CD4-positive, alpha-beta T cell (primary cell): ENCODE data around the gene NAT9. TPM values are rescaled to one million over a fixed set of nuclear protein-coding genes. Genes with fewer than 3 reads are reported as not detected.

Experiments
- ATAC-seq: fragments of 200-7000 bp; cut with Tn5 transposase; one replicate; pipeline ENCODE4 v1.10.0; 2022; ENCODE audit warnings: mild to moderate bottlenecking; ENCODE audit not compliant: poor library complexity
- CTCF ChIA-PET: fragments of 350-600 bp; sonication (Branson Sonifier 250); formaldehyde crosslinking; loops from one replicate; lab custom pipeline; 2021; ENCODE audit warnings: antibody characterized with exemption, inconsistent platforms; lab: Charles Lee
- POLR2A ChIA-PET: fragments of 350-600 bp; sonication (Branson Sonifier 250); formaldehyde crosslinking; loops from one replicate; lab custom pipeline; 2021; ENCODE audit warnings: antibody characterized with exemption, inconsistent platforms; lab: Charles Lee
- DNase-seq, 14 experiments: peaks; one replicate each; pipeline ENCODE4 v3.0.0-alpha.2; 2013 to 2020; ENCODE audit warnings: mixed read lengths in 2 of 14
- H3K27ac ChIP-seq, 2 donors: one replicate each; pipeline versions ENCODE4 v1.5.1 to v1.7.0; 2013; ENCODE audit warnings: low read length in 2 of 2, low read depth in 1 of 2, mild to moderate bottlenecking in 1 of 2
- H3K27me3 ChIP-seq, 2 experiments: 1 replicate in 1 of 2; 2 replicates in 1 of 2; pipeline versions ENCODE4 v1.6.1 to v1.7.0; 2013; ENCODE audit warnings: low read length in 2 of 2, control low read depth in 1 of 2, mild to moderate bottlenecking in 1 of 2, moderate library complexity in 1 of 2; ENCODE audit not compliant: insufficient read depth in 2 of 2, control insufficient read depth in 1 of 2
- H3K36me3 ChIP-seq: one replicate; pipeline ENCODE4 v1.6.1; 2013; ENCODE audit warnings: low read length, control low read depth; ENCODE audit not compliant: insufficient read depth
- H3K4me1 ChIP-seq: one replicate; pipeline ENCODE4 v1.6.1; 2013; ENCODE audit warnings: low read length, control low read depth; ENCODE audit not compliant: insufficient read depth
- H3K4me3 ChIP-seq: one replicate; pipeline ENCODE4 v1.5.1; 2013; ENCODE audit warnings: mild to moderate bottlenecking, low read length, moderate library complexity
- H3K9me3 ChIP-seq, 2 experiments: 1 replicate in 1 of 2; 2 replicates in 1 of 2; pipeline versions ENCODE4 v1.6.1 to v1.7.0; 2013; ENCODE audit warnings: low read length in 2 of 2, mild to moderate bottlenecking in 2 of 2, control low read depth in 1 of 2, moderate library complexity in 1 of 2; ENCODE audit not compliant: control insufficient read depth in 1 of 2, insufficient read depth in 1 of 2
- H3K27ac Mint-ChIP-seq: one replicate; pipeline ENCODE4 v1.8.0; 2020; ENCODE audit warnings: mixed read lengths
- H3K27me3 Mint-ChIP-seq: one replicate; pipeline ENCODE4 v1.8.0; 2021; ENCODE audit warnings: mixed read lengths
- H3K36me3 Mint-ChIP-seq: one replicate; pipeline ENCODE4 v1.8.0; 2021; ENCODE audit warnings: low read depth, mixed read lengths
- H3K4me1 Mint-ChIP-seq: one replicate; pipeline ENCODE4 v1.8.0; 2021; ENCODE audit warnings: low read depth, mixed read lengths
- H3K4me3 Mint-ChIP-seq: one replicate; pipeline ENCODE4 v1.8.0; 2020; ENCODE audit warnings: mild to moderate bottlenecking, mixed read lengths
- H3K9me3 Mint-ChIP-seq: one replicate; pipeline ENCODE4 v1.8.0; 2020; ENCODE audit warnings: mixed read lengths
- intact Hi-C, 2 experiments: fragments of 100-400 bp; cut with DNase I in 1 of 2; cut with micrococcal nuclease in 1 of 2; formaldehyde crosslinking; loops; one replicate each; pipeline versions ENCODE4 v1.15.1 to v1.9.0; 2023 to 2025; cut with DNase I, micrococcal nuclease
- total RNA-seq, 174 experiments: library from RNA in 2 of 174; stranded (reverse) in 2 of 174; gene quantifications; one replicate each; pipeline ENCODE4 v1.2.3 and lab custom pipeline; 2021 to 2026
- TF ChIP-seq, protein P1 (sequence below): fragments of 200-600 bp; IDR thresholded peaks from one replicate; pipeline ENCODE4 v1.8.0; 2022; ENCODE audit warnings: antibody characterized with exemption, mild to moderate bottlenecking

The NAT9 gene
- total RNA-seq, 2 experiments from 2014 or later = 34.6 to 38.2 TPM

DNA sequence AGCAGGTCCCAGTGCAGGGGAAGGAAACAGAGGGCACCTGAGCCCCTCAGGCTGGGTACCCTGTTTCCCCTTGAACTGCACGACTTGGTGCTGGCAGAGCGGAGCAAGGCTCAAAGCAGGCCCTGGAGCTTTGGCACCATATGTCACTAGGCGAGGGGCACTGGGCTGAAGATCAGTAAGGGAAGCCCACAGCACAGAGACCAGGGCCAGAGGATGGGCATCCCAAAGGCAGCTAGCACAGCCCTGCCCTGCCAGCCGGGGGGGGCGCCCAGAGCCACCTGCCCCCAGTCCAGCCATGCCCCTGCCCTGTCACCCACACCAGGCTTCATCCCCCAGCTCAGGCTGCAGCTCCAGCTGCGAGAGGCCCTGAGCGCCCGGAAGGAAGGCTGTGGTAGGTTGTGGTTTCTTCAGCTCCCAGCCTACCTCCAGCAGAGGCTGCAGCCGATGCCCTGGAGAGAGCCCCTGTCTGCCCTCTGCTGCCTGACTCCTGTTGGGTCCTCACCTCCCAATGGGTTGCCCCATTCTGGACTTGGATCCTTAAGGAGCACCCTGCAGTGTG lies 16.8 kb downstream of the NAT9 start:
- Mint-ChIP-seq H3K36me3 (peaks cover 32% of the 10 kb centered on the region), H3K27me3 (no peaks in the 10 kb centered on the region), H3K4me1 (peaks cover 70% of the 10 kb centered on the region), H3K9me3 (no peaks in the 10 kb centered on the region), H3K4me3 (peak overlapping the region; percentile 88), H3K27ac (peak overlapping the region; percentile 91)
- Histone ChIP-seq H3K9me3 (no peaks in the 10 kb centered on the region), H3K27ac (peak overlapping the region; percentile 61 to 63), H3K27me3 (no peaks in the 10 kb centered on the region), H3K4me1 (peaks cover 100% of the 10 kb centered on the region), H3K36me3 (peaks cover 59% of the 10 kb centered on the region), H3K4me3 (peak overlapping the region; percentile 35)
- CTCF ChIA-PET = interaction anchor here (0.7 to 3.4 kb wide), 7 partner anchors 8 to 103 kb away, joined by 3 to 23 read pairs (median 9); partner anchors contain the start of gene RAB37
- TF ChIP-seq, protein P1, sequence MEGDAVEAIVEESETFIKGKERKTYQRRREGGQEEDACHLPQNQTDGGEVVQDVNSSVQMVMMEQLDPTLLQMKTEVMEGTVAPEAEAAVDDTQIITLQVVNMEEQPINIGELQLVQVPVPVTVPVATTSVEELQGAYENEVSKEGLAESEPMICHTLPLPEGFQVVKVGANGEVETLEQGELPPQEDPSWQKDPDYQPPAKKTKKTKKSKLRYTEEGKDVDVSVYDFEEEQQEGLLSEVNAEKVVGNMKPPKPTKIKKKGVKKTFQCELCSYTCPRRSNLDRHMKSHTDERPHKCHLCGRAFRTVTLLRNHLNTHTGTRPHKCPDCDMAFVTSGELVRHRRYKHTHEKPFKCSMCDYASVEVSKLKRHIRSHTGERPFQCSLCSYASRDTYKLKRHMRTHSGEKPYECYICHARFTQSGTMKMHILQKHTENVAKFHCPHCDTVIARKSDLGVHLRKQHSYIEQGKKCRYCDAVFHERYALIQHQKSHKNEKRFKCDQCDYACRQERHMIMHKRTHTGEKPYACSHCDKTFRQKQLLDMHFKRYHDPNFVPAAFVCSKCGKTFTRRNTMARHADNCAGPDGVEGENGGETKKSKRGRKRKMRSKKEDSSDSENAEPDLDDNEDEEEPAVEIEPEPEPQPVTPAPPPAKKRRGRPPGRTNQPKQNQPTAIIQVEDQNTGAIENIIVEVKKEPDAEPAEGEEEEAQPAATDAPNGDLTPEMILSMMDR = peak; percentile 38
- POLR2A ChIA-PET = interaction anchor here (1.2 to 6.1 kb wide), 12 partner anchors 8 to 114 kb away, joined by 3 to 90 read pairs (median 6); partner anchors contain the start of genes FDXR, NAT9, NHERF1 and RAB37
- ATAC-seq (peak; percentile 82), DNase-seq (peak; percentile 37 to 83 (median 52))
- intact Hi-C loops = no loop called here

DNA sequence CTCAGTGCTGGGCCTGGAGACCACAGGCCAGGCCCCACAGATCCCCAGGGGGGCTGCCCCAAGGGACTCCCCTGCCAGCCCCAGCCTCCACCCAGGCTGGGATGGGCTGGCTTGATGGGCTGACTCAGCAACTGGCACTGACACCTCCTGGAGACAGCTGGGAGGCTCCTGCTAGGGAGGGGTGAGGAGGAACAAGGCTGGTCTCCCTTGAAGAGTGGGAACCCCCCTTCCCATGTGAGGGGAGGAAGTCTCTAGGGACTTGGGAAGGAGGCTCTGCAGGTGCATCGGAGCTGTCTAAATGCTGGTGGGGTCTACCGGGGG lies 17.3 kb downstream of the NAT9 start:
- CTCF ChIA-PET = interaction anchor here (0.9 to 3.4 kb wide), 8 partner anchors 8 to 101 kb away, joined by 3 to 23 read pairs (median 8); partner anchors contain the start of gene RAB37
- no peaks in the 10 kb centered on the region for H3K27me3 Mint-ChIP-seq
- peak overlapping the region; percentile 35 for H3K4me3 ChIP-seq
- H3K9me3 ChIP-seq = no peaks in the 10 kb centered on the region
- peaks cover 54% of the 10 kb centered on the region for H3K36me3 ChIP-seq
- peaks cover 100% of the 10 kb centered on the region for H3K4me1 ChIP-seq
- intact Hi-C loops = no loop called here
- POLR2A ChIA-PET = interaction anchor here (0.8 to 6.1 kb wide), 11 partner anchors 11 to 114 kb away, joined by 3 to 90 read pairs (median 7); partner anchors contain the start of genes FDXR, NAT9, NHERF1 and RAB37
- no peaks in the 10 kb centered on the region for H3K27me3 ChIP-seq
- no peaks in the 10 kb centered on the region for H3K9me3 Mint-ChIP-seq
- H3K27ac ChIP-seq = peak overlapping the region; percentile 59 to 63
- peaks cover 28% of the 10 kb centered on the region for H3K36me3 Mint-ChIP-seq
- H3K4me1 Mint-ChIP-seq = peaks cover 73% of the 10 kb centered on the region
- DNase-seq (peak in 4 of 14 experiments; percentile 28 to 68 (median 50)), ATAC-seq (peak; percentile 41)
- peak overlapping the region; percentile 88 for H3K4me3 Mint-ChIP-seq
- H3K27ac Mint-ChIP-seq = peak overlapping the region; percentile 91
- TF ChIP-seq, protein P1 = no peak

DNA sequence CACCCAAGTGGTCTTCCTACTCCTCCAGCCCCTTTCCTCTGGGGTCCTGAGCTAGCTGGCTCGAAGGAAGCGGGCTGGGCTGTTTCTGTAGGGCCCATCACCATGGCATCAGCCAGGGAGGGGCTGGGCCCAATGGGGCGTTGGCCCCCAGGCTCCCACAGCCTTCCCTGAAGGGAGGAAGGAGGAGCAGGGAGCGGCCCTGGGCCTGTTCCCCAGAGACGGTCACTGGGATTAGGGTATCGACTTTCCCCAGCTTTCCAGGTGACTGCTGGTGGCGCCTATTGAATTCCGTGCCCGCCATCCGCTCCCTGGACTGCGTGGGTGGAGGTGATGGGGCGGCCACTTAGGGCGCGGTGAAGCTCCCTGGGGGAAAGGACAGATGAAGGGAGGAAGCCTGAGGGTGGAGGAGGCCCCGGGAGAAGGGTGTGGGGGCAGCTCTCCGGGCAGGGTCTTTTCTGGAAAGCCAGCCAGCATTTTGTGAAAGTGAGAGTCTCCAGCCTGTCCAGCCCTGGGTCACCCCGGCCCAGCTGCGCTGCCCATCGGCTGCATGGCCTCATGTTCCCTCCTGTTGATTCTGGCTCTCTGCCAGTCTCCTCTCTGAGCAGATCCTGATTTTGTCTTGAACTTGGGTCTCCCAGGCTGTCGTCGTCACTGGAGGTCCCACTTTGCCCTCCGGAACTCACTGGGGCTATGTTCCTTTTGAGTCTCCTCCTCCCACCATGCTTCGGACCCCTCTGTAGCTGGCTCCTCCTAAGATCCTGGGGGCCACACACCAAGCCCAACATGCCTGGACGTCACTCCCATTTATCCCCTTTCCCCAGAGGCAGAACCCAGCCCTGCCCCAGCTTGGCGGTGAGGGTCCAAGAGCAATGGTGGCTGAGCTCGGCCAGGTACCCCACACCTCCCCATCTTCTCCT lies 18.0 kb downstream of the NAT9 start:
- Histone ChIP-seq H3K27ac (peak overlapping the region; percentile 63 to 65), H3K4me3 (peak overlapping the region; percentile 35), H3K9me3 (no peaks in the 10 kb centered on the region), H3K27me3 (no peaks in the 10 kb centered on the region), H3K36me3 (peaks cover 53% of the 10 kb centered on the region), H3K4me1 (peaks cover 100% of the 10 kb centered on the region)
- DNase-seq (no peak), ATAC-seq (no peak)
- H3K36me3 Mint-ChIP-seq = peaks cover 27% of the 10 kb centered on the region
- no peaks in the 10 kb centered on the region for H3K27me3 Mint-ChIP-seq
- ChIA-PET POLR2A (interaction anchor here (0.7 to 6.1 kb wide), 8 partner anchors 10 to 115 kb away, joined by 3 to 90 read pairs (median 12); partner anchors contain the start of genes FDXR, NAT9, NHERF1 and RAB37), CTCF (interaction anchor here (0.9 to 3.4 kb wide), 4 partner anchors 9 to 95 kb away, joined by 3 to 18 read pairs (median 6); partner anchors contain the start of gene RAB37)
- peak overlapping the region; percentile 91 for H3K27ac Mint-ChIP-seq
- TF ChIP-seq, protein P1 = no peak
- H3K4me3 Mint-ChIP-seq = peak overlapping the region; percentile 88
- H3K9me3 Mint-ChIP-seq = no peaks in the 10 kb centered on the region
- peaks cover 79% of the 10 kb centered on the region for H3K4me1 Mint-ChIP-seq
- intact Hi-C loops = no loop called here
